GM03348 (cell line): ENCODE measurements around the gene KLHL13.

Experiments used
- DNase-seq: peaks from one replicate; pipeline ENCODE4 v3.0.0; 2012; ENCODE audit warnings: low spot score

KLHL13 gene

GRCh38 chrX:117851025-117851424, 265.6 kb downstream of the KLHL13 start:
- no peak for DNase-seq
